ENCODE results near the gene MEGF8. TPM values are rescaled to one million over a fixed set of nuclear protein-coding genes. Genes with fewer than 3 reads are reported as not detected.
A peak's percentile ranks its signal among the peaks of the same experiment; 100 is the strongest.

MEGF8 gene
- total RNA-seq, 2 donors from 2014 or later: 9.9 to 24.1 TPM

- peak; percentile 80 to 91 (median 86) for DNase-seq
- intact Hi-C loops (cut with DNase I): no loop called here
- no peaks in the 10 kb centered on the region for H3K27me3 ChIP-seq
- 4 to 6% methylated on average over 27 to 63 of the region's 65 CpGs for WGBS, 2 donors
- H3K4me1 ChIP-seq: peaks cover 37% of the 10 kb centered on the region
- peak; percentile 88 for ATAC-seq
- H3K27ac ChIP-seq: peak overlapping the region in 3 of 4 donors; percentile 64 to 71 (median 70)
- no peaks in the 10 kb centered on the region for H3K36me3 ChIP-seq (replicated peaks in 1 of 2; ENCODE audit: insufficient read depth in 1 of 2, low read depth in 2 of 2)
- H3K9me3 ChIP-seq: no peaks in the 10 kb centered on the region
- peak overlapping the region in 1 of 2 donors; percentile 3 for H3K4me3 ChIP-seq
- TF ChIP-seq POLR2A (IDR thresholded peaks at IDR 0.05): peak; percentile 7 to 48 (median 32)
- TF ChIP-seq, protein P1, sequence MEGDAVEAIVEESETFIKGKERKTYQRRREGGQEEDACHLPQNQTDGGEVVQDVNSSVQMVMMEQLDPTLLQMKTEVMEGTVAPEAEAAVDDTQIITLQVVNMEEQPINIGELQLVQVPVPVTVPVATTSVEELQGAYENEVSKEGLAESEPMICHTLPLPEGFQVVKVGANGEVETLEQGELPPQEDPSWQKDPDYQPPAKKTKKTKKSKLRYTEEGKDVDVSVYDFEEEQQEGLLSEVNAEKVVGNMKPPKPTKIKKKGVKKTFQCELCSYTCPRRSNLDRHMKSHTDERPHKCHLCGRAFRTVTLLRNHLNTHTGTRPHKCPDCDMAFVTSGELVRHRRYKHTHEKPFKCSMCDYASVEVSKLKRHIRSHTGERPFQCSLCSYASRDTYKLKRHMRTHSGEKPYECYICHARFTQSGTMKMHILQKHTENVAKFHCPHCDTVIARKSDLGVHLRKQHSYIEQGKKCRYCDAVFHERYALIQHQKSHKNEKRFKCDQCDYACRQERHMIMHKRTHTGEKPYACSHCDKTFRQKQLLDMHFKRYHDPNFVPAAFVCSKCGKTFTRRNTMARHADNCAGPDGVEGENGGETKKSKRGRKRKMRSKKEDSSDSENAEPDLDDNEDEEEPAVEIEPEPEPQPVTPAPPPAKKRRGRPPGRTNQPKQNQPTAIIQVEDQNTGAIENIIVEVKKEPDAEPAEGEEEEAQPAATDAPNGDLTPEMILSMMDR (IDR thresholded peaks at IDR 0.05): peak in 1 of 7 experiments; percentile 1
Observed at GRCh38 chr19:42423462-42424344, 98.3 kb downstream of the MEGF8 start.

DNA sequence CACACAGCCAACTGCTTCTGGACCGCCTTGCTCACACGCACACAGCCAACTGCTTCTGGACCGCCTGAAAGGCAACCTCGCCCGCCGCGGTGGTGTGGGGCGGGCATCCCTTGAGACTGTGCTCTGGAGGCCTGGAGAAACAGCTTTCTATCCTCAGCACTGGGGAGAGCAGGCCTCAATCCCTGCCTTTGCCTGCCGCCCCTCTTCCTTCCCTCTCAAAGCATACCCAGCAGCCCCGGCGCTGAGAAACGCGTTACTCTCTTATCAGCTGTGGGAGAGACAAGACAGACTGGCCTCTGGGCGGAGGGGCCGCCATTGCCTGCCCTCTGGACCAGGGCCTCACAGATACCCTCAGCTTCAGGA lies 98.9 kb downstream of the MEGF8 start:
- TF ChIP-seq, protein P1 (IDR thresholded peaks at IDR 0.05): no peak
- no peak for TF ChIP-seq POLR2A (IDR thresholded peaks at IDR 0.05)
- intact Hi-C loops (cut with DNase I): no loop called here
- Histone ChIP-seq H3K27me3 (no peaks in the 10 kb centered on the region), H3K4me3 (no peak overlapping the region), H3K27ac (no peak overlapping the region), H3K4me1 (peaks cover 37% of the 10 kb centered on the region), H3K9me3 (no peaks in the 10 kb centered on the region), H3K36me3 (replicated peaks in 1 of 2; ENCODE audit: insufficient read depth in 1 of 2, low read depth in 2 of 2) (no peaks in the 10 kb centered on the region)
- DNase-seq: no peak
- whole genome bisulfite sequencing, 2 donors: 52 to 55% methylated on average over 7 to 15 of the region's 15 CpGs
- ATAC-seq: no peak

GRCh38 chr19:42424712-42425131 lies 99.3 kb downstream of the MEGF8 start:
- DNase-seq (no peak), ATAC-seq (no peak)
- no peak overlapping the region for H3K27ac ChIP-seq
- H3K4me1 ChIP-seq: peaks cover 37% of the 10 kb centered on the region
- H3K4me3 ChIP-seq: no peak overlapping the region
- H3K27me3 ChIP-seq: no peaks in the 10 kb centered on the region
- H3K36me3 ChIP-seq (replicated peaks in 1 of 2; ENCODE audit: insufficient read depth in 1 of 2, low read depth in 2 of 2): no peaks in the 10 kb centered on the region
- TF ChIP-seq POLR2A (IDR thresholded peaks at IDR 0.05): no peak
- TF ChIP-seq, protein P1 (IDR thresholded peaks at IDR 0.05): no peak
- no peaks in the 10 kb centered on the region for H3K9me3 ChIP-seq
- intact Hi-C loops (cut with DNase I): no loop called here
- 44 to 69% methylated on average over 5 to 13 of the region's 13 CpGs for WGBS, 2 donors

DNA sequence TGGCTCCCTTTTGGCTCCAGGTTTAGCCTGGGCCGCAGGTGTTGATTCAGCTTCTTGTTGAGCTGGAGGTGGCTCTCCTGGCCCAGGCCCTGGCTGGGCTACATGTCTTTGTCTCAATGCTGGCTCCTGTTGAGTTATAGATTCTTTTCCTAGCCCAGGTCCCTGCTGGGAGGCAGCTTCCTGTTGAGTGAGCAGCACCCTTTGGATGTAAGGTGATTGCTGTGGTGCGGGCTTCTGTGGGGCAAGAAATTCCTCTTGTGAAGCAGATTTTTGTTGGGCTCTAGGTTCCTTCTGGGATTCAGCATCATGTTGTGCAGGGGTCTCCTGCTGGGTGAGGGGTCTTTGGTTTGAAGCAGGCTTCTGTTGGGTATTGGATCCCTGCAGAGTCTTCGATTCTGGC lies 101.2 kb downstream of the MEGF8 start:
- ATAC-seq: no peak
- intact Hi-C loops (cut with DNase I): no loop called here
- 90 to 100% methylated on average over 2 to 3 of the region's 3 CpGs for WGBS, 2 donors

More for the DNA sequence above, 101.2 kb downstream of the MEGF8 start:
- no peak for TF ChIP-seq POLR2A (IDR thresholded peaks at IDR 0.05)
- TF ChIP-seq, protein P1 (IDR thresholded peaks at IDR 0.05): no peak
- no peaks in the 10 kb centered on the region for H3K9me3 ChIP-seq
- no peak for DNase-seq
- no peak overlapping the region for H3K27ac ChIP-seq
- H3K4me1 ChIP-seq: peaks cover 28% of the 10 kb centered on the region
- H3K4me3 ChIP-seq: no peak overlapping the region
- H3K27me3 ChIP-seq: no peaks in the 10 kb centered on the region
- H3K36me3 ChIP-seq (replicated peaks in 1 of 2; ENCODE audit: insufficient read depth in 1 of 2, low read depth in 2 of 2): no peaks in the 10 kb centered on the region
